Measurements from ENCODE around the gene NACAD.

The NACAD gene, protein sequence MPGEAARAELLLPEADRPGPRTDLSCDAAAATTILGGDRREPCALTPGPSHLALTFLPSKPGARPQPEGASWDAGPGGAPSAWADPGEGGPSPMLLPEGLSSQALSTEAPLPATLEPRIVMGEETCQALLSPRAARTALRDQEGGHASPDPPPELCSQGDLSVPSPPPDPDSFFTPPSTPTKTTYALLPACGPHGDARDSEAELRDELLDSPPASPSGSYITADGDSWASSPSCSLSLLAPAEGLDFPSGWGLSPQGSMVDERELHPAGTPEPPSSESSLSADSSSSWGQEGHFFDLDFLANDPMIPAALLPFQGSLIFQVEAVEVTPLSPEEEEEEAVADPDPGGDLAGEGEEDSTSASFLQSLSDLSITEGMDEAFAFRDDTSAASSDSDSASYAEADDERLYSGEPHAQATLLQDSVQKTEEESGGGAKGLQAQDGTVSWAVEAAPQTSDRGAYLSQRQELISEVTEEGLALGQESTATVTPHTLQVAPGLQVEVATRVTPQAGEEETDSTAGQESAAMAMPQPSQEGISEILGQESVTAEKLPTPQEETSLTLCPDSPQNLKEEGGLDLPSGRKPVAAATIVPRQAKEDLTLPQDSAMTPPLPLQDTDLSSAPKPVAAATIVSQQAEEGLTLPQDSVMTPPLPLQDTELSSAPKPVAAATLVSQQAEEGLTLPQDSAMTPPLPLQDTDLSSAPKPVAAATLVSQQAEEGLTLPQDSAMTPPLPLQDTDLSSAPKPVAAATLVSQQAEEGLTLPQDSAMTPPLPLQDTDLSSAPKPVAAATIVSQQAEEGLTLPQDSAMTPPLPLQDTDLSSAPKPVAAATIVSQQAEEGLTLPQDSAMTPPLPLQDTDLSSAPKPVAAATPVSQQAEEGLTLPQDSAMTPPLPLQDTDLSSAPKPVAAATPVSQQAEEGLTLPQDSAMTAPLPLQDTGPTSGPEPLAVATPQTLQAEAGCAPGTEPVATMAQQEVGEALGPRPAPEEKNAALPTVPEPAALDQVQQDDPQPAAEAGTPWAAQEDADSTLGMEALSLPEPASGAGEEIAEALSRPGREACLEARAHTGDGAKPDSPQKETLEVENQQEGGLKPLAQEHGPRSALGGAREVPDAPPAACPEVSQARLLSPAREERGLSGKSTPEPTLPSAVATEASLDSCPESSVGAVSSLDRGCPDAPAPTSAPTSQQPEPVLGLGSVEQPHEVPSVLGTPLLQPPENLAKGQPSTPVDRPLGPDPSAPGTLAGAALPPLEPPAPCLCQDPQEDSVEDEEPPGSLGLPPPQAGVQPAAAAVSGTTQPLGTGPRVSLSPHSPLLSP (N-terminal part only)

DNA sequence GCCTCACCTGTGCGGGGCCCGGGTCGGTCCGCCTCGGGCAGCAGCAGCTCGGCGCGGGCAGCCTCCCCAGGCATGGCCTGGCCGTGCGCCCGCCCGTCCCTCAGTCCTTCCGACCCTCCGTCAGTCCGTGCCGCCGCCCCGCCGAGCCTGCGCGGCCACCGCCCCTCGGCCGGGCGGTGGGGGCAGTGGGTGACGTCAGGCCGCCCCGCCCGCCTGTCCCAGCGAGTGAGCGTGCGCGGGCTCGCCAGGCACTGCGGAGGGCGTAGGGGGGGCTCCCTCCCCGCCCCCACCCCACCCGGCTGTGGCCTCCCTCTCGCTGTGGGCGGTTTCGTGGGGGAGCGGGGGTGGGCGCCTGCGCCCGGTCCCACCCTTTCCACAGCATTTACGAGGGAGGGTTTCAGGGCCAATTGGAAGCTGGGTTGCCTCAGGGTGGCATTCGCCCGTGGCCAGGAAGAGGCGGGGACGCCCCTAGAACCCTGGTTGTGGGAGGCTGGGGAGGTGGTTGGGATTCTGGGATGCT is at the start of gene NACAD:
NACAD (minus strand) TSS at position 149 of the 520 bp plus-strand sequence; CDS start at position 74, 75 bp downstream.
- peak; percentile 92 for DNase-seq (ENCODE audit: low spot score)

DNA sequence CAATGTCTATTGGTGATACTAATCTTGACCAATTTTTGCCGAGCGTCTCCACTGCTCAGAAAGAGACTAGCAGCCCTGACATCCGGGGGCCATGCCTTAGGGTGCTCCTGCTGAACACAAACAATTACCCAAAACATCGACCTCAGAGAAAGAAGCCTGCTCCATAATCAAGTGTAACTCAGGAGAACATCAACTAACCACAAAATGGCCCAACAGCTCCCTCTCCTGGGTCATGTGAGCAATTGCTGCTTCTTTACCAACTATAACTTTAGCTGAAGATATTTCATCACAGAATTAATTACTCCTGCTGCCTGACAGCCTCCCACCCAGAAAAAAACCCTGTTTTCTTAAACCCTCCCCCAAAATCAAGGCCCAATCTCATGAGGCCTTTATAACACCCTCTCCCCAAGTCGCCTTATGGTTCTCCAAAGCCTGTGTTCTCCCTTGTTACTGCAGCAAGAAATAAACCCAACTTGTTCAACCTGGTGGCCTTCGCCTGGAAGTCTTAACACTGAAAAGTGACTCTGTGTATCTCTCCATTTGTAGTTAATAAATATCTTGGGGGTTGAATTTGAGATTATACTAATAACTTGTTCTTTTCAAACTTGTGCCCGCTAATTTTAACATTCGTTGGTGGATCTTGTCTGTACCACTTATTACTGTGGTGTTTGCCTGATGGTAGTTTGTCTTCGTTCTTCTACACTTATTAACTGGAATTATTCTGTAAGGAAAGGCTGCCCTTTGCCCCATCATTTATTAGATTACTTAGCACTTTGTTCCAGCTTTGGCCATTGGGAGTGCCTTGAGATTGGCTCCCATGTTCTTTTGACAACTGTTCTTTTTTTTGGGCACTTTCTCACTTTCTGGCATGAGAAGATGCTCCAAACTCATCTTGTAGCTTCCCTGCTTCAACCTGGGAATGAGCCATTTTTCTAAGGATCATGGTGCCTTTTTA is 47.6 kb upstream of the NACAD start:
- DNase-seq (ENCODE audit: low spot score): peak; percentile 86

DNA sequence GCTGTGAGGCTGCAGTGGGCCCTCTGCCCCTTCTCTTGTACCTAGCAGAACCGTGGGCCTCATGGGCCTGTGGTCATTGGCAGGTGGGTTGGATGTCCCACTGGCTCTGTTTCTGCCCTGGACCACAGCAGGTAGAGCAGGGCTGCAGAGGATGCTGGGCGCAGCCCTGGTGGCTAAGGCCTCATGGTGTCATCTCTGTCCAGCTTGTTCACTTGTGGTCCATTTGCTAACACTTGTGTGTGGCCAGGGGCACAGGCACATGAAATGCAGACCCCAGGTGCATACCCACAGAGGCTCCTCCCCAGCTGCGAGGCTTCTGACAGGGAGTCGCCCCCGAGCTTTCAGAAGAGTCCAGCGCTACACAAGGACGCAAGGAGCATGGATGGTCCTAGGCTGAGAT is 45.1 kb upstream of the NACAD start:
- no peak for DNase-seq (ENCODE audit: low spot score)

DNA sequence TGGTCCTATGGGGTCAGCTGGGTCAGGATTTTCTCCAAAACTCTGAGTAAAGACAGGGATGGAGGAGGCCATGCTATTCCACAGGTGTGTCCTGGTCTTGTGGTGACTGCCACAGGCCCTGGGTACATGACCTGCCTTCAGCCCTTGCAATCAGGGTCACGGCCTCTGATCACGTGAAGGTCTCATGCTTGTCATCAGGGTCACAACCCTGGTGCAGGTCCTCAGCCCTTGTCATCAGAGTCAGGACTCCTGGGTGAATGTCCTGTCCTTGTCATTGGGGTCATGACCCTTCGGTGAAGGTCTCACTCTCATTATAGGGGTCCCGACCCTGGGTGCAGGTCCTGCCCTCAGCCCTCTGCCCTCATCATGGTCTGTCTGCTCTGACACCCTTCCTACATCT is 44.6 kb upstream of the NACAD start:
- DNase-seq (ENCODE audit: low spot score): no peak

DNA sequence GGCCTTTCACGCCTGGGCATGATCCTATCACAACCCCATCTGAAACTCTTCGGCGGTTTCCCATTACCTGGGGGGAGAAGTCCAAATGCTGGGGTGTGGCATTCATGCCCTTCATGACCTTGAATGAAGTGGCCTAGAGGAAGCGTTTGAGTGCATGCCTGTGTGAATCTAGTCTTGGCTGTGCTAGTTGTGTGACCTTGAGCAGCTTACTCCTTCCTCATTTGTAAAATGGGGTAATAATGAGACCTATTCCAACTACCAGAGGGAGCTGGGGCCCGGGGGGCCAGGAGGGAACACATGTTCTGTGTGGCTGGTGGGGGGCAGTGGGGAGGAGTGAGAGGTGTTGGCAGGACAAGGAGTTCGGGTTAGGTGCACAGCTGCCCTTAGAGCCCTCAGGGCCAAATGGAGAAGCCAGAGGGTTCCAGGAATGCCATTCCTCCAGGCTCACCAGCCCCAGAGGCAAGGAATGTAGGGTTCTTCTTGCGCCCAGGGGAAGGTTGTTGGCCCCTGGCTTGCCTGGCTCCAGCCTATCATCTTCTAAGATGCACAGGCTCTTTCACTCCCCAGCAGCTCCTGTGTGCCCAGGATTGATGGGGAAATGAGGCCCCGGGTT is 44.0 kb upstream of the NACAD start:
- no peak for DNase-seq (ENCODE audit: low spot score)

DNA sequence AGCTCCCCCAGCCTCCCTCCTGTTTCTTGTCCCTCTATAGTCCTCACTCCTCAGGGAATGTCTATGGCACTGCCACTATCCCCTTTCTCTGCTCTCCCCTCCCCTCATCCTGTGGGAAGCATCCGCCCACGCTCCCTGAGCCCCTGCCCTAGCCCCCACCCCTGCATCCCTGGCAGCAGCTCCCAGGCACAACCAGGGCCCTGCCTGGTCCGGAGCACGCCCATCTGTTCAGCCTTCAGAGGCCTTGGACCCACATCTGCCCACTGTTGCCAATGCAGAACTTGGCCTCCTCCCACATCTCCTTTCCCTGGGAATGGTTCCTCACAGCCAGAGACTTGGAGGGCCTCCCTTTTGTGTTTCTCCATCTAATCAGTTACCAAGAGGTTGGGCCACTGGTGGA is 43.1 kb upstream of the NACAD start:
- DNase-seq (ENCODE audit: low spot score): no peak

DNA sequence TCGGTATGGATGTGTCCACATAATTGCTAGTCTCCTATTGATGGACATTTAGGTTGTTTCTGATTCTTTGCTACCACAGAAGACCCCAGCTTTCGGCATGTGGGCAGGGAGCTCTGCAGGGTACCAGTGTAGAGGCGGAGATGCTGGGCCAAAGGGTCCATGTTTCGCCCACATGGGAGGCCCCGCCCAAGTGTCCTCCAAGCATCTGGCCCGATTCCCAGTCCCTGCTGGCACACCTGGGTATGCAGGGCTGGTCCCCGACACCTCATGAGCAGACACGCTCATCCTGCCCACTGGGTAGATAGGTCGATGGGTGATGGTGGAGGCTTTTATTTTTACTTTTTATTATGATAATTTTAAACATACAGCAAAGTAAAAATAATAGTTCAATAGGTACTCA is 42.1 kb upstream of the NACAD start:
- no peak for DNase-seq (ENCODE audit: low spot score)

DNA sequence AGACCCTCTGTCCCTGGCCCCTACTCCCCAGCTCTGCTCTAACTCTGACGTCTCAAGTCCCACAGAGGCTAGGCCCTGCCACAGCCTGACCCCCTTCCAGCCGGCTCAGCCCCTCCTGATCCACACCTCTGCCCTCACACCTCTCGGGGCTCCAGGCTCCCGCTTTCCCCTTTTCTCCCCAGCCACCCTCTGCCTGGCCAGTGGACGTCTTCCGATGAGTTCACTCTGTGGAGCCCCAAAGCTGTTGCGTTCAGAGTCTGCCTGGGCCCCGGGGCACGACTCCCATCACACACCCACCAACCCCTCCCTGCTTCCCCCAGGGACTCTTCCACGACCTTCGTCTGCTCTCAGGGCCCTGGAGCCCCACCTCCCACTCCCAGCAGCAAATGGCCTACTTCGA is 41.1 kb upstream of the NACAD start:
- DNase-seq (ENCODE audit: low spot score): no peak

DNA sequence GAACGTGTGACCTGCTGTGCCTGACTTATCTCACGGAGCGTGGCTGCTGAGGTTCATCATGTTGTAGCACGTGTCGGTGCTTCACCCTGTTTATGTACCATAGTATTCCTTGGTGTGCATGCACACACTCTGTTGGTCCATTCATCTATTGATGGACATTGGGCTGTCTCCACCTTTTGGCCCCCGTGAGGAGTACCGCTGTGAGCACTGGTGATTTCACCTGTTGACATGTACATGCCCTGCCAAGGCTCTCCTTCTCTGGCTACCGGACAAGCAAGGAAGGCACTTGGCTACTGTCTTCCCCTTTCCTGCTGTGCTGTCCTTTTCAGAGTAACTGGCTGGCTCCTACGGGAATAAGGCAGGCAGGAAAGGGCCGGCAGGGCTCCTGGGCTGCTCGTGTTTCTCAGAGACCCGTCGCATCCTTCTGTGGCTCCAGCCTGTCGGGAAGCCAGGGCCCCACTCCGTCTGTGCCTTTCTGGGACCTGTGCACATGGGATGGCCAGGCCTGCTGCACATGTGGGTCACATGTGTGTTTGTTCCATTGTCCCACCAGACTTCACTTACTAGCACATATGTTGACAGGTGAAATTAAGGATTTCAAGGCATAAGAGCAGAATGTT is 40.5 kb upstream of the NACAD start:
- no peak for DNase-seq (ENCODE audit: low spot score)

DNA sequence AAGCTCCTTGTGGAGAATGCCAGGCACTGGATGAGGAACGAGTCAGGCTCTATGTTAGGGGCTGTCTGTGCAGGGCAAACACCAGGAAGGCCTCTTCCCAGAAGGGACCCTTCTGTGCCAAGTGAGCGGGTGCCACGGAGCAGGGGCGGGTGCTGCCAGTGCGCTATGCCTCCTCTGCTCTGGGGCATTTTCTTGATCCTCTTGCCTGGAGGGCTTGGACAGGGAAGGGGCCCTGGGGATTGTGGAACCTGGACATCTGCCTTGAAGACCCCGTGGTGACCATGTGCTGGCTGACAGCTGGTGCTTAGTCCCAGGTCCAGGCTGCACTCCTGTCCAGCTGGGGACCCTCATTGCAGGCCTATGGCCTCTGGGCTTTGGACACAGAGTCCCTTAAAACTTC is 38.2 kb upstream of the NACAD start:
- DNase-seq (ENCODE audit: low spot score): no peak

DNA sequence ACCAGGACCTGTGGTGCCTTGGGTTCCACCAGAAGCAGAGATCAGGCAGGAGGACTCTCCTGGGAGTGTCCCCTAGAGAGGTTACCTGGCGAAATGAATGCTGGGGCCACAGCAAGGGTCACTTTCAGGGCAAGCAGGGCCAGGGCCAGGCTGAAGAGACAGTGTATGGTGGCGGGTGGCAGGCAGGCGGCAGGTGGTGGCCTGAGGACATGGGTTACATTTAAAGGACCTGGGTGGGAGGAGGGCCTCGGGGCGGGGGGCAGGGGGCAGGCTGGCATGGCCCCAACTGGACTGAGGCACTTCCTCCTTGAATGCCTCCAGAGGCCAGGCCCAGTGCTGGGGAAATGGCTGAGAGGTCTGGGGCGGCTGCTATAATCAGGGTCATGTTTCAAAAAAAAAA is 37.4 kb upstream of the NACAD start:
- no peak for DNase-seq (ENCODE audit: low spot score)

DNA sequence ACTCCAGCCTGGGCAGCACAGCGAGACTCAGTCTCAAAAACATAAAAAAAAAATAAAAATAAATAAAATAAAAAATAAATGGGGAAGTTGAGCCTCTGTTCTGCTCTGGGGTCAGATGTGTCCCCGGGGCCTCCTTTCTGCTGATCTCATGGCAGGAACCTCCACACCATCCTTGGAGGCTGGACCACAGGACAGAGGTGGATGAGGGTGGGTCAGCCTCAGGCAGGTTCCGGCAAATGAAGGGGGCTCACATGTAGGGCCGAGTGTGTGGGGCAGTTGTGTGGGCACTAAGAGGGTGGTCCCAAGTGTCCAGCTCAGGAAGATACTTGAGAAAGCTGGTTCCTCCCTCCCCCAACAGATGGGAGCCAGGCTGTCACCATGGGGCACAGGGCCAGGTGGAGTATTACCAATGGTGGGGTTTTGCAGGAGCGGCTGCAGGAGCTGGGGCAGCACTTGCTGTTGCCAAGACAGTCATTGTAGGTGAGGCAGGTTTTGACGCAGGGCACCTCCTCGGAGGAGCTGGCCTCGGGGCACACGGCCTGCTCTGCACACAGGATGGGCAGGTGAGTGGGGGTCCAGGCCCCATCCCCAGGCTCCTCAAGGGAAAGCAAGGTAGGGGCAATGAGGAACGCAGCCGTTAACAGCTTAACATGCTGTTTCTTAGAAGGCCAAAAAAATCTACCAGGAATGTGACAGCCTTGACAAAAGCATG is 36.6 kb upstream of the NACAD start:
- DNase-seq (ENCODE audit: low spot score): no peak

DNA sequence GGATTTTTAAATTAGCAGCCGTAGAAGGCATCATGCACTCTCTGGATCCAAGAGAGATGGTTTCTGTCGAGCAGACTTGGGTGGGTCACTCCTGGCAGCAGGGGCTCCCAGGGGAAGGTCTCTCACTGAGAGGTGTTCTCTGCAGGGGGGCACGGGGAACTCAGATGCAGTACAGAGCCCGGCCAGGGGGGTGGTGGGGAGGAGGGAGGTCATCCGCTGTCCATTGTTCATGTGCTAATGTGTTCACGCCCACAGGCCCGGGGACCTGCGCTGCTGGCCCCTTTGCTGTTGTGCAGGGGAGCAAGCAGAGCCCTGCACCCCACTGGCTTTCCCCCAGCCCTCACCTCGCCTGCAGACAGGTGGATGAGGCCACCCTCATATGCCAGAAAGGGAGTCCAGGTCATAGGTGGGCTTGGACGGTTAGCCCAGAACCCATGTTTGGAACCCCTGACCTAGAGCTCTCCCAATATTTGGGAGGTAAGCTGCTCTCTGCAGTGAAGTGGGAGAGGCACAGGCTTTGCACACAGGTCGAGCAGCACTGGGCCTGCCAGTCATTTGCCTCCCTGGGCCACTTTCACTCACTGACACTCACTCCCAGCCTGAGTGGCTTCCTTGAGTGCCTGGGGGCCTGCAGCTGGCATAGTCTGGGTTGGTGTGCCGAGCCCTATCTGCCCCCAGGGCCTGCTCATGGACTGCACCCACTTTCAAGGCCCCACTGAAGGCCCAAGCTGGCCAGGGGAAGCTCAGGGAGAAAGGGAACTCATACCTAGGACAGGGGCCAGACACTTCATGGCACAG is 35.3 kb upstream of the NACAD start:
- DNase-seq (ENCODE audit: low spot score): no peak

DNA sequence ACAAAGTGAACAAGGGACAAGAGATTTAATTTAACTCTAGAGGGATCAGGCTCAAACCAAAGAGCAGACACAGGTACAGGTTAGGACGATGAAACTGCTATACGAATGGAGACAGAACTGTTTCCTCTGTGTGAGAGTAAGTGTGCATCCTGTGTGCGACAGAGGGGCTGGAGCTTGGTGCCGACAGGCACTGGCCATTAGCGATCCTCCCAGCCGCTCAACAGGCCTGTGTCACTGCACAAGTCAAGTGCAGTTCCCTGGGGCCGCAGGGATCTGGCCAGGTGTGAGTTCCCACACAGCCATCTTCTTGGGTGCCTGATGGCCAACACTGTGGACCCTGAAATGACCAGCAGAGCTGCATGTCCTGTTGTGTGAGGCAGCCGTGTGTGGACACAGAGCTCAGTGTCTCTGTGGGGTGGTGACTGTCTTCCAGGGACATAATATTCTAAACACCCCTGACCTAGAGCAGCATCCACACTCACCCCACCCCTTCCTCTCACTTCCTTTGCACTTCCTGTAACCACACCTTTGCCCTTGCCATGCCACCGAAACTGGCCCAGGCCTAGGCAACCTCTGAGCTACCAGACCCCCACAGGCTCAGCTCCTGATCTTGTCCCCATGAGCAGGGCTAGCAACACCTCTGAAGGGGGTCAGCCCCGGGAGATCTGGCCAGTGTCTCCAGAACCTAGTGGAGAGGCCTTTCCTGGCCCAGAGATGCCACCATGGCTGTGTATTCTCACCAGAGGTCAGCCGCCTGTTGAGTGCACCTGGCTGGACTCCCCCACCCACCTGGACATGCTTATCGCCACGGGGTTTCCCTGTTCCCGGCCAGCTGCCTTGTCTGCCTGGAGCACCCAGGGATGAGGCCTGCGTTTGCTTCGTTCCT is 34.4 kb upstream of the NACAD start:
- no peak for DNase-seq (ENCODE audit: low spot score)

DNA sequence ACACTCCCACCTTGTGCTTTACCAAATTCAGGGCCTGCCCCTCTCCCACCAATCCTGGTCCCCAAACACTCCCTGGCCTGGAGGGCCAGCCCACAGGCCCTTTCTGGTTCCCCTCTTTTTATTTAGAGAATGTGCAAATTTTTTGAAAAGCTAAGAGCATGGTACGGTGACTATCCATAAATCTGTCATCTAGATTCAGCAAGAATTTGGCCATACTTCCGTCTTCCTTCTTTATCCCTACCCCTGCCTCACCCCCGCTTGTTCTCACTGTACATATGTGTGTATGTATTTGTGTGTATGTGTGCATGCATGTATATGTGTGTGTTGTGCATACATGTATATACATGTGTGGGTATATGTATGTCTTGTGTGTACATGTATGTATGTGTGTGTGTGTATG is 30.8 kb upstream of the NACAD start:
- DNase-seq (ENCODE audit: low spot score): no peak

DNA sequence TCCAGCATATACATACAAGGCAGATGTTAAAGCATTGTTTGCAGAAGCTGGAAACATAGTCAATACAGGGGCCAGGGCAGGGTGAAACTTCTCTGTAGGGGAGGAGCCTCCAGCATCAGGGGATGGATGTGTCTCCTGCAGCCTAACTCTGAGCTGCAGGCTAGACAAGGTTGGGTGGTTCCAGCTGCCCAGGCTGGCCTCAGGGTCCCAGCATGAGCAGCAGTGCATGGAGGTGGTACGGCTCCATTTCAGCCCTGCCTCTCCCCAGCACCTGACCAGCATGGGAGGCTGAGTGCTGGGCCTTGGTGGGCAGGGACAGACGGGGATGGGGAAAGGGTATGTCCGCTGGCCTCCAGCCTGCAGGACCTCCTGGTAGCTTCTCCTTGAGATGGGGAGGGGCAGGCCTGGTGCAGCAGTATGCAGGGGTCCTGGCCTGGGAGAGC is 30.1 kb upstream of the NACAD start:
- DNase-seq (ENCODE audit: low spot score): no peak

DNA sequence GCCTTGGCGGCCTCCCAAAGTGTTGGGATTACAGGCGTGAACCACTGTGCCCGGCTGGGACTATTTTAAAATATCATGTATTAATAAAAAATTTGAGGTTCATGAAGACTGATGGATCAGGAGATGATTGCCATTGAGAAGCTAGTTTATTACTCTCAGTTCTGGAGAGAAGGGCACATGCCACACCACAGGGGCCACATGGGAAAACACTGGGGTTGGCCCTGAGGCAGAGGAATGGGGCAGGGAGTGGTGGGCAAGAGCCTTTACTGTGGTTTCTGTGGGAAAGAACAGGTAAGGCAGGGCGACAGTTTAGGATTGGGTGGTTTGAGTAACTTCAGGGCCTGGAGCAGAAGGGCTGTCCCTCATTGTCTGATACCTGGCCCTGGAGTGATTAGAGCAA is 29.5 kb upstream of the NACAD start:
- DNase-seq (ENCODE audit: low spot score): no peak

All from AG20443 (cell line).